SK-N-SH (cell line): Measurements from ENCODE around the gene WDR93. TPM values are rescaled to one million over a fixed set of nuclear protein-coding genes. Genes with fewer than 3 reads are reported as not detected.

ENCODE experiments used
- CTCF ChIA-PET: fragments of 300-600, 350-600 bp; formaldehyde crosslinking; extraction: SDS; loops from one replicate; lab custom pipeline; 2021; lab: Yijun Ruan, JAX
- POLR2A ChIA-PET: fragments of 350-600 bp; sonication (Branson Sonifier 250); formaldehyde crosslinking; extraction: SDS; loops from one replicate; lab custom pipeline; 2020; ENCODE audit warnings: antibody characterized with exemption, inconsistent platforms; lab: Yijun Ruan, JAX
- DNase-seq: peaks from one replicate; pipeline ENCODE4 v3.0.0; 2012
- H2AFZ ChIP-seq: fragments of 200-600 bp; sonication (generic); 2 replicates; pipeline ENCODE4 v1.8.1; 2016; ENCODE audit warnings: antibody characterized with exemption, mild to moderate bottlenecking, low read depth
- H3F3A ChIP-seq: fragments of 200-600 bp; sonication (generic); replicated peaks from 2 replicates; pipeline ENCODE3; 2016; ENCODE audit warnings: antibody characterized with exemption, mild to moderate bottlenecking; ENCODE audit not compliant: insufficient read depth
- H3K27ac ChIP-seq, 2 experiments: fragments of 200-500 bp in 1 of 2; fragments of 200-600 bp in 1 of 2; sonication (Bioruptor generic) in 1 of 2; sonication (generic), shearing (Covaris generic) in 1 of 2; 2 replicates each; pipeline versions ENCODE4 v1.5.1 to v1.6.1; 2014 to 2016; ENCODE audit warnings: low read depth in 2 of 2, inconsistent platforms in 1 of 2, low read length in 1 of 2, mild to moderate bottlenecking in 1 of 2, mixed read lengths in 1 of 2
- H3K27me3 ChIP-seq: fragments of 200-600 bp; sonication (generic), shearing (Covaris generic); 2 replicates; pipeline ENCODE4 v1.6.1; 2016; ENCODE audit warnings: mixed run types; ENCODE audit not compliant: insufficient read depth
- H3K36me3 ChIP-seq, 2 experiments: fragments of 200-500 bp in 1 of 2; fragments of 200-600 bp in 1 of 2; sonication (Bioruptor generic) in 1 of 2; sonication (generic) in 1 of 2; replicated peaks in 1 of 2; 2 replicates each; pipeline versions ENCODE3 to v1.5.1; 2014 to 2016; ENCODE audit warnings: low read length in 1 of 2, mild to moderate bottlenecking in 1 of 2; ENCODE audit not compliant: insufficient read depth in 2 of 2, control insufficient read depth in 1 of 2
- H3K4me1 ChIP-seq, 2 experiments: fragments of 200-500 bp in 1 of 2; fragments of 200-600 bp in 1 of 2; sonication (Bioruptor generic) in 1 of 2; sonication (generic), shearing (Covaris generic) in 1 of 2; 2 replicates each; pipeline versions ENCODE4 v1.5.1 to v1.6.1; 2014 to 2016; ENCODE audit warnings: low read depth in 1 of 2, low read length in 1 of 2, mixed run types in 1 of 2; ENCODE audit not compliant: insufficient read depth in 2 of 2, control insufficient read depth in 1 of 2
- H3K4me2 ChIP-seq: fragments of 200-600 bp; sonication (generic), shearing (Covaris generic); 2 replicates; pipeline ENCODE4 v1.6.1; 2017; ENCODE audit warnings: mixed run types
- H3K4me3 ChIP-seq, 2 experiments: fragments of 200-500 bp in 1 of 2; fragments of 200-600 bp in 1 of 2; sonication (Bioruptor generic) in 1 of 2; sonication (generic), shearing (Covaris generic) in 1 of 2; 2 replicates each; pipeline versions ENCODE4 v1.5.1 to v1.8.1; 2014 to 2016; ENCODE audit warnings: low read depth in 2 of 2, inconsistent platforms in 1 of 2, low read length in 1 of 2, mild to moderate bottlenecking in 1 of 2, mixed read lengths in 1 of 2, moderate library complexity in 1 of 2
- H3K79me2 ChIP-seq: fragments of 200-600 bp; sonication (generic); 2 replicates; pipeline ENCODE4 v1.8.1; 2017; ENCODE audit warnings: mild to moderate bottlenecking; ENCODE audit not compliant: insufficient read depth
- H3K9ac ChIP-seq: fragments of 200-600 bp; sonication (generic); 2 replicates; pipeline ENCODE4 v1.6.1; 2017; ENCODE audit warnings: mixed run types
- H3K9me2 ChIP-seq: fragments of 200-600 bp; sonication (generic); 2 replicates; pipeline ENCODE4 v1.6.1; 2017; ENCODE audit warnings: mixed run types
- H3K9me3 ChIP-seq: fragments of 200-600 bp; sonication (generic); 2 replicates; pipeline ENCODE4 v1.6.1; 2017; ENCODE audit warnings: mixed run types, mild to moderate bottlenecking, moderate library complexity
- H4K20me1 ChIP-seq: fragments of 200-600 bp; sonication (generic); 2 replicates; pipeline ENCODE4 v1.6.1; 2017; ENCODE audit warnings: mild to moderate bottlenecking, mixed run types; ENCODE audit not compliant: insufficient read depth
- CHD2 ChIP-seq: fragments of 150-350 bp; IDR thresholded peaks from 2 replicates; pipeline ENCODE4 v1.6.1; 2018; ENCODE audit warnings: low read length; ENCODE audit not compliant: partially characterized antibody
- FOSL2 ChIP-seq: IDR thresholded peaks from 2 replicates; pipeline ENCODE4 v1.4.0; 2012; ENCODE audit warnings: low read depth, mild to moderate bottlenecking, moderate library complexity, borderline replicate concordance
- FOXM1 ChIP-seq: IDR thresholded peaks from 2 replicates; pipeline ENCODE4 v1.4.0; 2012; ENCODE audit warnings: low read depth, mild to moderate bottlenecking
- GABPA ChIP-seq: IDR thresholded peaks from 2 replicates; pipeline ENCODE4 v1.4.0; 2012; ENCODE audit warnings: low read depth, mild to moderate bottlenecking
- JUND ChIP-seq: IDR thresholded peaks from 2 replicates; pipeline ENCODE4 v1.4.0; 2012
- MEF2A ChIP-seq: IDR thresholded peaks from 2 replicates; pipeline ENCODE4 v1.4.0; 2012; ENCODE audit warnings: low read depth, borderline replicate concordance
- RAD21 ChIP-seq: IDR thresholded peaks from 2 replicates; pipeline ENCODE4 v1.6.1; 2012; ENCODE audit warnings: mild to moderate bottlenecking, low read length
- RCOR1 ChIP-seq: fragments of 150-350 bp; IDR thresholded peaks from 2 replicates; pipeline ENCODE4 v1.6.1; 2017; ENCODE audit warnings: antibody characterized with exemption, low read length
- RFX5 ChIP-seq: IDR thresholded peaks from 2 replicates; pipeline ENCODE4 v1.6.1; 2012; ENCODE audit warnings: mild to moderate bottlenecking, improper control_type of control experiment, low read length
- SMC3 ChIP-seq: IDR thresholded peaks from 2 replicates; pipeline ENCODE4 v1.6.1; 2012; ENCODE audit warnings: low read depth, low read length, improper control_type of control experiment
- TCF12 ChIP-seq: IDR thresholded peaks from 2 replicates; pipeline ENCODE4 v1.4.0; 2012
- WGBS: methylation state at CpG from one replicate; pipeline ENCODE4 v1.1.6; 2017; ENCODE audit warnings: low lambda C conversion rate; 5-methylcytosine and 5-hydroxymethylcytosine counted together
- polyA plus RNA-seq, 3 experiments: library from polyadenylated mRNA; depleted of rRNA; stranded (reverse); fragments of >200 nt; gene quantifications; 2 replicates each; pipeline ENCODE4 v1.2.3, GENCODE V29; 2012
- TF ChIP-seq, protein P1 (sequence below): IDR thresholded peaks from 2 replicates; pipeline ENCODE4 v1.4.0; 2012; ENCODE audit warnings: low read depth
- TF ChIP-seq, protein P2 (sequence below): IDR thresholded peaks from 2 replicates; pipeline ENCODE4 v1.6.1; 2012; ENCODE audit warnings: mild to moderate bottlenecking, low read depth, low read length, moderate library complexity
- TF ChIP-seq, protein P3 (sequence below): fragments of 200-600 bp; sonication (generic); IDR thresholded peaks from 2 replicates; pipeline ENCODE4 v1.6.1; 2017; ENCODE audit warnings: antibody characterized with exemption, mild to moderate bottlenecking, moderate library complexity

WDR93 gene
- polyA plus RNA-seq, 1 of the 3 experiments (the other 2 are of a cell fraction) = 0.35 TPM

DNA sequence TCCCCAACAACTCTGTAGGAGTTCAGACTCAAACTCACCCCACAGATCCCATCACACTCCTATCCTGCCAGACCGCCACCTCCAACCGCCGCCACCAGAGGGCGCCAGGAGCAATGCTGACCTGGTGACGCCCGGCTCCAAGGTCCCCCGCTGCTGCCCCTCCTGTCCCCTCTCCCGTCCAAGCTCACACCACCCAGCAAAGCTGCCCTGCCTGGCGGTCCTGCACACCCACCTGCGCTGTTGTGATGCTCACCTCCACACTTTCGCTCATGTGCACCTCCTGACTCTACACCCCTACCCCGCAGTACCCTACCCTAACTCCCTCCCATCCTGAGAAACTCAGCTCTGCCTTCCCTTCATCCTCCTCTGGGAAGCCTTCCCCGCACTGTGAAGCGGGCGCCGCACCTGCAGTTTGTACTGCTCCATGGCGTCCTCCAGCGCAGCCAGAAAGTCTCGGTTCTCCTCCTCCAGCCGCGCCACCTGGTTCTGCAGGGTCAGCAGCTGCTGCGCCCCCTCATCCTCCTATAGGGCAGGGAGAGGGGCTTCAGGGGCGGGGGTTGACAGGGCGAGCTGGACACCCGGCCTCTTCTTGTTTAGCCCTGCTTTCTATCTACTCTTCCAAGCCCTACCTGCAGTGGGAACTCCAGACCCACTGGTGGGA, 43.3 kb upstream of the WDR93 start:
- WGBS = 55% methylated on average over 22 of the region's 25 CpGs
- Histone ChIP-seq H3K4me3 (no peak overlapping the region; a peak in 1 of 4 replicates), H3K4me1 (peaks cover 0 to 2% of the 10 kb centered on the region in 2 experiments; a peak in 1 of 4 replicates), H3K9me3 (no peaks in the 10 kb centered on the region), H4K20me1 (no peaks in the 10 kb centered on the region), H2AFZ (no peak overlapping the region), H3F3A (no peaks in the 10 kb centered on the region), H3K9ac (no peak overlapping the region), H3K9me2 (no peaks in the 10 kb centered on the region), H3K27me3 (no peaks in the 10 kb centered on the region), H3K36me3 (peaks cover 10 to 20% of the 10 kb centered on the region in 2 experiments), H3K27ac (no peak overlapping the region), H3K79me2 (peaks cover 17% of the 10 kb centered on the region; the same call in 1 of the 2 replicates), H3K4me2 (no peak overlapping the region)
- CTCF ChIA-PET = interaction anchor here (0.7 to 4.4 kb wide), 26 partner anchors 9 to 325 kb away, joined by 3 to 36 read pairs (median 6); no protein-coding TSS in a partner anchor
- DNase-seq = peak; percentile 94
- POLR2A ChIA-PET = no interaction called here
- TF ChIP-seq JUND (no peak), RFX5 (no peak), SMC3 (peak; percentile 63), RCOR1 (no peak), RAD21 (peak; percentile 64), MEF2A (no peak), CHD2 (no peak), FOXM1 (no peak), GABPA (no peak), TCF12 (no peak), FOSL2 (no peak)
- TF ChIP-seq, protein P1, sequence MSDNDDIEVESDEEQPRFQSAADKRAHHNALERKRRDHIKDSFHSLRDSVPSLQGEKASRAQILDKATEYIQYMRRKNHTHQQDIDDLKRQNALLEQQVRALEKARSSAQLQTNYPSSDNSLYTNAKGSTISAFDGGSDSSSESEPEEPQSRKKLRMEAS = no peak
- TF ChIP-seq, protein P2, sequence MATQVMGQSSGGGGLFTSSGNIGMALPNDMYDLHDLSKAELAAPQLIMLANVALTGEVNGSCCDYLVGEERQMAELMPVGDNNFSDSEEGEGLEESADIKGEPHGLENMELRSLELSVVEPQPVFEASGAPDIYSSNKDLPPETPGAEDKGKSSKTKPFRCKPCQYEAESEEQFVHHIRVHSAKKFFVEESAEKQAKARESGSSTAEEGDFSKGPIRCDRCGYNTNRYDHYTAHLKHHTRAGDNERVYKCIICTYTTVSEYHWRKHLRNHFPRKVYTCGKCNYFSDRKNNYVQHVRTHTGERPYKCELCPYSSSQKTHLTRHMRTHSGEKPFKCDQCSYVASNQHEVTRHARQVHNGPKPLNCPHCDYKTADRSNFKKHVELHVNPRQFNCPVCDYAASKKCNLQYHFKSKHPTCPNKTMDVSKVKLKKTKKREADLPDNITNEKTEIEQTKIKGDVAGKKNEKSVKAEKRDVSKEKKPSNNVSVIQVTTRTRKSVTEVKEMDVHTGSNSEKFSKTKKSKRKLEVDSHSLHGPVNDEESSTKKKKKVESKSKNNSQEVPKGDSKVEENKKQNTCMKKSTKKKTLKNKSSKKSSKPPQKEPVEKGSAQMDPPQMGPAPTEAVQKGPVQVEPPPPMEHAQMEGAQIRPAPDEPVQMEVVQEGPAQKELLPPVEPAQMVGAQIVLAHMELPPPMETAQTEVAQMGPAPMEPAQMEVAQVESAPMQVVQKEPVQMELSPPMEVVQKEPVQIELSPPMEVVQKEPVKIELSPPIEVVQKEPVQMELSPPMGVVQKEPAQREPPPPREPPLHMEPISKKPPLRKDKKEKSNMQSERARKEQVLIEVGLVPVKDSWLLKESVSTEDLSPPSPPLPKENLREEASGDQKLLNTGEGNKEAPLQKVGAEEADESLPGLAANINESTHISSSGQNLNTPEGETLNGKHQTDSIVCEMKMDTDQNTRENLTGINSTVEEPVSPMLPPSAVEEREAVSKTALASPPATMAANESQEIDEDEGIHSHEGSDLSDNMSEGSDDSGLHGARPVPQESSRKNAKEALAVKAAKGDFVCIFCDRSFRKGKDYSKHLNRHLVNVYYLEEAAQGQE = no peak
- TF ChIP-seq, protein P3, sequence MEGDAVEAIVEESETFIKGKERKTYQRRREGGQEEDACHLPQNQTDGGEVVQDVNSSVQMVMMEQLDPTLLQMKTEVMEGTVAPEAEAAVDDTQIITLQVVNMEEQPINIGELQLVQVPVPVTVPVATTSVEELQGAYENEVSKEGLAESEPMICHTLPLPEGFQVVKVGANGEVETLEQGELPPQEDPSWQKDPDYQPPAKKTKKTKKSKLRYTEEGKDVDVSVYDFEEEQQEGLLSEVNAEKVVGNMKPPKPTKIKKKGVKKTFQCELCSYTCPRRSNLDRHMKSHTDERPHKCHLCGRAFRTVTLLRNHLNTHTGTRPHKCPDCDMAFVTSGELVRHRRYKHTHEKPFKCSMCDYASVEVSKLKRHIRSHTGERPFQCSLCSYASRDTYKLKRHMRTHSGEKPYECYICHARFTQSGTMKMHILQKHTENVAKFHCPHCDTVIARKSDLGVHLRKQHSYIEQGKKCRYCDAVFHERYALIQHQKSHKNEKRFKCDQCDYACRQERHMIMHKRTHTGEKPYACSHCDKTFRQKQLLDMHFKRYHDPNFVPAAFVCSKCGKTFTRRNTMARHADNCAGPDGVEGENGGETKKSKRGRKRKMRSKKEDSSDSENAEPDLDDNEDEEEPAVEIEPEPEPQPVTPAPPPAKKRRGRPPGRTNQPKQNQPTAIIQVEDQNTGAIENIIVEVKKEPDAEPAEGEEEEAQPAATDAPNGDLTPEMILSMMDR = peak; percentile 89
